PFSK-1 (cell line): Measurements from ENCODE around the gene ARHGEF11.

Experiments
- FOXP2 ChIP-seq: optimal IDR thresholded peaks from 2 replicates; pipeline ENCODE3; 2011; ENCODE audit warnings: borderline replicate concordance, control low read depth, inconsistent platforms; ENCODE audit not compliant: insufficient read depth; ENCODE audit errors: extremely low read length, extremely low read depth
- POLR2AphosphoS5 ChIP-seq: IDR thresholded peaks from 2 replicates; pipeline ENCODE4 v1.6.1; 2012; ENCODE audit warnings: low read depth, mild to moderate bottlenecking, control low read depth, low read length, moderate library complexity
- REST ChIP-seq, 2 experiments: IDR thresholded peaks; 2 replicates each; pipeline versions ENCODE4 v1.6.1 to v1.8.0; 2011 to 2012; ENCODE audit warnings: low read depth in 2 of 2, low read length in 2 of 2, control low read depth in 1 of 2, inconsistent platforms in 1 of 2, mild to moderate bottlenecking in 1 of 2, moderate library complexity in 1 of 2; ENCODE audit not compliant: insufficient read depth in 1 of 2
- SIN3A ChIP-seq: IDR thresholded peaks from 2 replicates; pipeline ENCODE4 v1.6.1; 2012; ENCODE audit warnings: mild to moderate bottlenecking, low read length, moderate library complexity, borderline replicate concordance; ENCODE audit not compliant: insufficient read depth
- TAF1 ChIP-seq: IDR thresholded peaks from 2 replicates; pipeline ENCODE4 v1.6.1; 2012; ENCODE audit warnings: low read length, control low read depth, borderline replicate concordance; ENCODE audit not compliant: insufficient read depth

ARHGEF11 gene

GRCh38 chr1:156943756-156944155 lies 101.8 kb downstream of the ARHGEF11 start:
- TF ChIP-seq FOXP2 = no peak

- TF ChIP-seq POLR2AphosphoS5 (no peak), TAF1 (no peak), FOXP2 (no peak), REST (IDR thresholded peaks at IDR 0.05; ENCODE audit: insufficient read depth in 1 of 2, low read depth in 2 of 2, low read length in 2 of 2) (no peak)
These were observed 103.0 kb downstream of the ARHGEF11 start for GRCh38 chr1:156942576-156942975.

- TF ChIP-seq SIN3A = no peak
- TF ChIP-seq REST (IDR thresholded peaks at IDR 0.05; ENCODE audit: insufficient read depth in 1 of 2, low read depth in 2 of 2, low read length in 2 of 2) = no peak
These were observed 103.4 kb downstream of the ARHGEF11 start for GRCh38 chr1:156942176-156942575.

GRCh38 chr1:156941675-156942074 lies 103.9 kb downstream of the ARHGEF11 start:
- TF ChIP-seq FOXP2 (no peak), POLR2AphosphoS5 (no peak), REST (IDR thresholded peaks at IDR 0.05; ENCODE audit: insufficient read depth in 1 of 2, low read depth in 2 of 2, low read length in 2 of 2) (no peak), TAF1 (no peak), SIN3A (no peak)

- TF ChIP-seq POLR2AphosphoS5 (no peak), REST (IDR thresholded peaks at IDR 0.05; ENCODE audit: insufficient read depth in 1 of 2, low read depth in 2 of 2, low read length in 2 of 2) (no peak), SIN3A (no peak), FOXP2 (no peak), TAF1 (no peak)
These were observed 105.7 kb downstream of the ARHGEF11 start for GRCh38 chr1:156939786-156940334.

GRCh38 chr1:156938813-156939212 lies 106.7 kb downstream of the ARHGEF11 start:
- TF ChIP-seq POLR2AphosphoS5 (no peak), SIN3A (no peak), FOXP2 (no peak), REST (IDR thresholded peaks at IDR 0.05; ENCODE audit: insufficient read depth in 1 of 2, low read depth in 2 of 2, low read length in 2 of 2) (no peak), TAF1 (no peak)
